Adipose tissue (tissue), 3 donors: ENCODE data around the gene SNRNP25. TPM values are rescaled to one million over a fixed set of nuclear protein-coding genes. Genes with fewer than 3 reads are reported as not detected.

Experiments used
- H3K27ac ChIP-seq: one replicate; pipeline ENCODE4 v1.5.1; 2013; ENCODE audit warnings: low read depth, low read length
- WGBS, 3 donors: extraction: QIAGEN DNeasy Blood & Tissue Kit; methylation state at CpG; one replicate each; pipeline ENCODE4 v1.1.7; 2013; 5-methylcytosine and 5-hydroxymethylcytosine counted together
- polyA plus RNA-seq, 3 donors: library from polyadenylated mRNA; stranded (reverse); fragments of 200-250 nt; gene quantifications; one replicate each; pipeline ENCODE4 v1.2.3, GENCODE V29; 2013
- donor health status: healthy with polysubstance abuse.
- donor health status: Bipolar disorder and iron deficiency.
- donor health status: healthy.

SNRNP25 gene
- polyA plus RNA-seq, 3 donors = 12.7 to 30.4 (median 26.9) TPM

GRCh38 chr16:85865-86264 lies 32.2 kb downstream of the SNRNP25 start:
- H3K27ac ChIP-seq = no peak overlapping the region
- 69 to 82% (median 76%) methylated on average over 9 of the region's 9 CpGs for WGBS, 3 donors

- WGBS, 3 donors = 90% methylated on average over 23 of the region's 23 CpGs
- H3K27ac ChIP-seq = no peak overlapping the region
These were observed 32.9 kb downstream of the SNRNP25 start for GRCh38 chr16:86483-86952.

- H3K27ac ChIP-seq = no peak overlapping the region
- WGBS, 3 donors = 96 to 98% (median 98%) methylated on average over 14 of the region's 14 CpGs
These were observed 35.0 kb downstream of the SNRNP25 start for GRCh38 chr16:88613-89012.

- 87 to 94% (median 88%) methylated on average over 29 to 30 of the region's 30 CpGs for WGBS, 3 donors
- no peak overlapping the region for H3K27ac ChIP-seq
These were observed 36.0 kb downstream of the SNRNP25 start for GRCh38 chr16:89391-90302.

- H3K27ac ChIP-seq = no peak overlapping the region
- WGBS, 3 donors = 46 to 53% (median 47%) methylated on average over 9 of the region's 9 CpGs
These were observed 37.9 kb downstream of the SNRNP25 start for GRCh38 chr16:91484-91883.

GRCh38 chr16:92431-93339 lies 39.1 kb downstream of the SNRNP25 start:
- WGBS, 3 donors = 86 to 88% (median 87%) methylated on average over 15 of the region's 15 CpGs
- no peak overlapping the region for H3K27ac ChIP-seq

- no peak overlapping the region for H3K27ac ChIP-seq
- 93 to 100% (median 95%) methylated on average over 5 of the region's 5 CpGs for WGBS, 3 donors
These were observed 41.3 kb downstream of the SNRNP25 start for GRCh38 chr16:94918-95265.

GRCh38 chr16:96935-97381 lies 43.3 kb downstream of the SNRNP25 start:
- 10 to 15% (median 12%) methylated on average over 9 to 11 of the region's 11 CpGs for WGBS, 3 donors

GRCh38 chr16:97822-98221 lies 44.2 kb downstream of the SNRNP25 start:
- 88 to 94% (median 90%) methylated on average over 8 of the region's 8 CpGs for WGBS, 3 donors
- H3K27ac ChIP-seq = no peak overlapping the region

More at GRCh38 chr16:96935-97381, 43.3 kb downstream of the SNRNP25 start:
- no peak overlapping the region for H3K27ac ChIP-seq

- 84 to 92% (median 87%) methylated on average over 5 of the region's 5 CpGs for WGBS, 3 donors
- H3K27ac ChIP-seq = no peak overlapping the region
These were observed 47.4 kb downstream of the SNRNP25 start for GRCh38 chr16:100989-101388.

GRCh38 chr16:101586-101985 lies 48.0 kb downstream of the SNRNP25 start:
- no peak overlapping the region for H3K27ac ChIP-seq
- 79 to 84% (median 80%) methylated on average over 6 of the region's 6 CpGs for WGBS, 3 donors

- WGBS, 3 donors = 55 to 76% (median 59%) methylated on average over 19 of the region's 19 CpGs
- no peak overlapping the region for H3K27ac ChIP-seq
These were observed 48.6 kb downstream of the SNRNP25 start for GRCh38 chr16:102060-102855.

GRCh38 chr16:104355-104754 lies 50.7 kb downstream of the SNRNP25 start:
- WGBS, 3 donors = 47 to 89% (median 81%) methylated on average over 5 of the region's 5 CpGs
- no peak overlapping the region for H3K27ac ChIP-seq

- H3K27ac ChIP-seq = no peak overlapping the region
These were observed 51.3 kb downstream of the SNRNP25 start for GRCh38 chr16:104928-105327.

GRCh38 chr16:105521-105920 lies 51.9 kb downstream of the SNRNP25 start:
- WGBS, 3 donors = 87 to 93% (median 93%) methylated on average over 6 of the region's 6 CpGs
- H3K27ac ChIP-seq = no peak overlapping the region

More at GRCh38 chr16:104928-105327, 51.3 kb downstream of the SNRNP25 start:
- 64 to 89% (median 67%) methylated on average over 3 of the region's 3 CpGs for WGBS, 3 donors

- no peak overlapping the region for H3K27ac ChIP-seq
- 31 to 32% (median 31%) methylated on average over 6 of the region's 6 CpGs for WGBS, 3 donors
These were observed 53.1 kb downstream of the SNRNP25 start for GRCh38 chr16:106623-107324.
